ENCODE results near the gene R3HCC1L.
A peak's percentile ranks its signal among the peaks of the same experiment; 100 is the strongest.
"Not testable (repeated sequence)": the region's sequence is repeated elsewhere in the genome, so short reads cannot be mapped to it uniquely, and the experiment has no call there.

The R3HCC1L gene

DNA sequence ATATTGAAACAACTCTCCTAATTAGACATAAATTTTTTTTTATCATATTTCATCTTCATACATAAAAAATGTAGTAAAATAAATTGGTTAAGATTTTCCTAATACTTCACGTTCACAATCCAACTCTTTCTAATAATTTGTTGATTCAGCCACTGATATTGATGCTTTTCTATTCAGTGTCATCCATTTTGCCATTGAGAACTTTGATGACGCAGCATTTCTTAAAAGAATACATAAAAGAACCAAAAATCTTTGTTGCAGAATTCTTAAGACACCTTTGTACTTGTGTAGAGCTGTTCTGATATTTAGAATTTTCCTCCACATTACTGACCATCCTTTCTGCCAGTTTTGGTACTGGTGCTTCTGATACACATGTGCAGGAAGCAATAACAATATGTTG lies 80.9 kb downstream of the R3HCC1L start:
- DNase-seq (ENCODE audit: insufficient read length, low spot score): no peak
- TF ChIP-seq TAF1 (IDR thresholded peaks at IDR 0.05; ENCODE audit: low read depth, low read length) (no peak), POLR2A (IDR thresholded peaks at IDR 0.05; ENCODE audit: low read depth, low read length) (no peak)
- no peak for FAIRE-seq

DNA sequence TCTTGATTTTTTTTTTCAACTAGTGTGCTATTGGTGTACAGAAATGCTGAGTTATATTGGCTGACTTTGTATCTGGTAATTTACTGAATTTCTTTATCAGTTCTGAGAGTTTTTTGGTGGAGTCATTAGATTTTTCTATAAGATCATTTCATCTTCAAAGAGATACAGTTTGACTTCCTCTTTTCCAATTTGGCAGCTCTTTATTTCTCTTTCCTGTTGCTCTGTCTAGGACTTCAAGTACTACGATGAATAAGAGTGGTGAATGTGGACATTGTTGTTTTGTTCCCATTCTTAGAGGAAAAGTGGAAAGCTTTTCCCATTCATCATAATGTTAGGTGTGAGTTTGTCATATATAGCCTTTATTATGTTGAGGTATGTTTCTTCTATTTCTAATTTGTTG lies 83.3 kb downstream of the R3HCC1L start:
- TF ChIP-seq POLR2A (IDR thresholded peaks at IDR 0.05; ENCODE audit: low read depth, low read length) (no peak), SPI1 (IDR thresholded peaks at IDR 0.05; ENCODE audit: low read depth, low read length) (peak; percentile 58)
- FAIRE-seq (no peak), DNase-seq (ENCODE audit: insufficient read length, low spot score) (no peak)

DNA sequence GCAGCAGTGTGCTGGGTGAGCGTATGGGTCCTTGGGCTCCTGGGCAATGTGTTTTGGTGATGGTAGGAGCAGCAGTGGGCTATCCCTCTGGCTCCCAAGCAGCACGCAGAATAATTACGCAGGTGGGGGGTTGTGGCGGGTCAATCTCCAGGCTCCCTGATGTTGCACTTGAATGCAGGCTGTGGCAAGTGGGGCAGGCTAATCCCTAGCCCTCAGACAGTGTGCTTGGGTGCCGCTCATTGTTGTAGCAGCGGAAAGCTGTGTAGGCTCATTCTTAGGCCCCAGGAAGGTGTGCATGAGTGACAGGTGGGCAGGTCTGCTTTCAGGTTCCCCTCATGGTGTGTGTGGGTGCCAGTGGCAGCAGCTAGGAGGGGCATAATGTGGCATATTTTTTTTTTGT lies 89.4 kb downstream of the R3HCC1L start:
- TF ChIP-seq PAX5 (IDR thresholded peaks at IDR 0.05; ENCODE audit: insufficient read depth, low read length, severe bottlenecking) (no peak), TAF1 (IDR thresholded peaks at IDR 0.05; ENCODE audit: low read depth, low read length) (no peak), SPI1 (IDR thresholded peaks at IDR 0.05; ENCODE audit: low read depth, low read length) (no peak), POU2F2 (IDR thresholded peaks at IDR 0.05; ENCODE audit: low read depth, low read length) (no peak), POLR2AphosphoS5 (IDR thresholded peaks at IDR 0.05; ENCODE audit: low read depth, low read length) (no peak), POLR2A (IDR thresholded peaks at IDR 0.05; ENCODE audit: low read depth, low read length) (no peak)
- DNase-seq (ENCODE audit: insufficient read length, low spot score): no peak
- FAIRE-seq: no peak

DNA sequence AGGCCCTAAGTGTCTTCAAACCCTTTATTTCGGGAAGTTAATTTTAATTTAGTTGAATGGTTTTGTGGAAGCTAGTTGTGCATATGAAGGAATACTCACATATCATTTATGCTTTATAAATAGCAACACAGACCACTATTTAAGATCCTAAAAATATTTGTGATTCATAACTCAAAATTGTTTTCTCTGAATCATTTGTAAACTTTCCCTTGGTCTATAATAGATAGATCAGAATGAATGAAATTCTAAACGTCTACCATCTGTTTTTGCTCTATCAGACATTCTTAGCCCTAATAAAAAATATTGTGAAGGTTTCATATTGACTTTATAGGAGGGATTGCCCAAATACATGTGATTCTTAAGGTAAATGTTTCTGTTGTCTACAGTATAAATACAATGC lies 90.1 kb downstream of the R3HCC1L start:
- TF ChIP-seq TAF1 (IDR thresholded peaks at IDR 0.05; ENCODE audit: low read depth, low read length): no peak
- DNase-seq (ENCODE audit: insufficient read length, low spot score): no peak
- no peak for FAIRE-seq

DNA sequence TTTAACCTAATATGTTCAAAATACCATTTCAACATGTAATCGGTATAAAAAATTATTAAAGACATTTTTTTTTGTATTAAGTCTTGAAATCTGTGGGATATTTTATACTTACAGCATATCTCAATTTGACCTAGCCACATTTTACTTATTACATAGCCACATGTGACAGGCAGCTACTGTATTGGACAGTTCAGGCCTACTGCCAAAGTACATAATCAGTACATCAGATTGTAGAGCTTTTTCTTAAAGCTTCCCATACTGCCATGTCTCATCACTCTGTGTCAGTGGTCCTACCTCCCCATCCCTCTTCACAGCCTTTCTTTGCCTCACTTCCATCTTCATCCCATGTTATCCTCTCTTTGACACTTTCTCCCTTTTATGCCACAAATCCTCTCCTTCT lies 90.5 kb downstream of the R3HCC1L start:
- TF ChIP-seq POLR2A (IDR thresholded peaks at IDR 0.05; ENCODE audit: low read depth, low read length): no peak
- TF ChIP-seq POLR2AphosphoS5 (IDR thresholded peaks at IDR 0.05; ENCODE audit: low read depth, low read length): no peak
- no peak for TF ChIP-seq TAF1 (IDR thresholded peaks at IDR 0.05; ENCODE audit: low read depth, low read length)
- TF ChIP-seq SPI1 (IDR thresholded peaks at IDR 0.05; ENCODE audit: low read depth, low read length): no peak
- TF ChIP-seq PAX5 (IDR thresholded peaks at IDR 0.05; ENCODE audit: insufficient read depth, low read length, severe bottlenecking): no peak
- TF ChIP-seq POU2F2 (IDR thresholded peaks at IDR 0.05; ENCODE audit: low read depth, low read length): no peak
- FAIRE-seq: no peak
- no peak for DNase-seq (ENCODE audit: insufficient read length, low spot score)

DNA sequence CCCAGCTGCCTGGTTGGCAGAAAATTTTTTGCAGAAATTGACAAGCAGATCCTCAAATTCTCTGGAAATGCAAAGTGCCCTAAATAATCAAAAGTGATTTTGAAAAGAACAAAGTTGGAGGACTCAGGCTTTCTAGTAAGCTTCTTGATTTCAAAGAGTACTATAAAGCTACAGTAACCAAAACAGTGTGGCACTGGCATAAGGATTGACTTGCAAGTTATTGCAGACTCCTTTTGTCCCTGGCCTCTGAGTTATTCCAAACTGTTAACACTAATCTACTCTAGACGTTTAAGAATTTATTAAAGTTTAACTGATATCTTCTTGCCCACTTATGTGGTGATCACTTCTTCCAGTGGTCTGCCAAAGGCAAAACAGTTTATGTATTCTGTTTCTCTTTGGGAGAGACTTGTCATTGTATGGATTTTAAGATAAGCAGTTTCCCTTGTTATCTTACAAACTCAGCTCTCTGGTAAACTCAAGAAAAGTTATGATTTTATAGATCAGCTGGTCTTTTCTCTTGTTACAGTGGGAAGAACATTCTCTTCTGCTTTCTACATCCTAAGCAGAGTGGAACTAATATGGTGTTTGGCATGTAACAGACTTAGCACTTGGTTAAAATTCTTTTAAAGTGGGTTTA lies 92.2 kb downstream of the R3HCC1L start:
- DNase-seq (ENCODE audit: insufficient read length, low spot score) (no peak), FAIRE-seq (no peak)
- TF ChIP-seq POU2F2 (IDR thresholded peaks at IDR 0.05; ENCODE audit: low read depth, low read length) (no peak), POLR2A (IDR thresholded peaks at IDR 0.05; ENCODE audit: low read depth, low read length) (no peak), SPI1 (IDR thresholded peaks at IDR 0.05; ENCODE audit: low read depth, low read length) (no peak), PAX5 (IDR thresholded peaks at IDR 0.05; ENCODE audit: insufficient read depth, low read length, severe bottlenecking) (no peak)

DNA sequence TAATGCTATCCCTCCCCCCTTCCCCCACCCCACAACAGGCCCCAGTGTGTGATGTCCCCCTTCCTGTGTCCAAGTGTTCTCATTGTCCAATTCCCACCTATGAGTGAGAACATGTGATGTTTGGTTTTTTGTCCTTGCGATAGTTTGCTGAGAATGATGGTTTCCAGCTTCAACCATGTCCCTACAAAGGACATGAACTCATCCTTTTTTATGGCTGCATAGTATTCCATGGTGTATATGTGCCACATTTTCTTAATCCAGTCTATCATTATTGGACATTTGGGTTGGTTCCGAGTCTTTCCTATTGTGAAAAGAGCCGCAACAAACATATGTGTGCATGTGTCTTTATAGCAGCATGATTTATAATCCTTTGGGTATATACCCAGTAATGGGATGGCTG lies 93.3 kb downstream of the R3HCC1L start:
- not testable (repeated sequence) for DNase-seq (ENCODE audit: insufficient read length, low spot score); FAIRE-seq

DNA sequence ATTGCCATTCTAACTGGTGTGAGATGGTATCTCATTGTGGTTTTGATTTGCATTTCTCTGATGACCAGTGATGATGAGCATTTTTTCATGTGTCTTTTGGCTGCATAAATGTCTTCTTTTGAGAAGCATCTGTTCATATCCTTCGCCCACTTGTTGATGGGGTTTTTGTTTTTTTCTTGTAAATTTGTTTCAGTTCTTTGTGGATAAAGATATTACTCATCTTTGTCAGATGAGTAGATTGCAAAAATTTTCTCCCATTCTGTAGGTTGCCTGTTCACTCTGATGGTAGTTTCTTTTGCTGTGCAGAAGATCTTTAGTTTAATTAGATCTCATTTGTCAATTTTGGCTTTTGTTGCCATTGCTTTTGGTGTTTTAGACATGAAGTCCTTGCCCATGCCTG lies 93.8 kb downstream of the R3HCC1L start:
- not testable (repeated sequence) for FAIRE-seq; DNase-seq (ENCODE audit: insufficient read length, low spot score)

DNA sequence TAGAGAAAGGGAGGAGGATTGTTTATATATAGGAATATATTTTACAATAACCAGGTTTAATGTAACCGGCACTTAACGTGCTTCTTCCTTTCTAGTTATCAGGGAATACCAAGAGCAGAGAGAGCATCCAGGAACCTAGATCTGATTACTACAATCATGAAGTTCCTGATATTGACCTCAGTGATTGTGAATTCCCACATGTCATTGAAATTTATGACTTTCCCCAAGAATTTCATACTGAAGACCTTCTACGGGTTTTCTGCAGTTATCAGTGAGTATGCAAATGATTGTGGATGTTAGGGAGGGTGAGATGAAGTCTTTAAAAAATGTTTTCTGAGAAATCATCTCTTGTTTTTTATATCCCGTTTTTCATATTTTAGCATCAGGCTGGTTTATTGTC lies 97.0 kb downstream of the R3HCC1L start:
- no peak for FAIRE-seq
- DNase-seq (ENCODE audit: insufficient read length, low spot score): no peak
- TF ChIP-seq POLR2AphosphoS5 (IDR thresholded peaks at IDR 0.05; ENCODE audit: low read depth, low read length): no peak
- TF ChIP-seq POLR2A (IDR thresholded peaks at IDR 0.05; ENCODE audit: low read depth, low read length): no peak
- no peak for TF ChIP-seq PAX5 (IDR thresholded peaks at IDR 0.05; ENCODE audit: insufficient read depth, low read length, severe bottlenecking)
- no peak for TF ChIP-seq POU2F2 (IDR thresholded peaks at IDR 0.05; ENCODE audit: low read depth, low read length)
- no peak for TF ChIP-seq SPI1 (IDR thresholded peaks at IDR 0.05; ENCODE audit: low read depth, low read length)
- TF ChIP-seq TAF1 (IDR thresholded peaks at IDR 0.05; ENCODE audit: low read depth, low read length): no peak

DNA sequence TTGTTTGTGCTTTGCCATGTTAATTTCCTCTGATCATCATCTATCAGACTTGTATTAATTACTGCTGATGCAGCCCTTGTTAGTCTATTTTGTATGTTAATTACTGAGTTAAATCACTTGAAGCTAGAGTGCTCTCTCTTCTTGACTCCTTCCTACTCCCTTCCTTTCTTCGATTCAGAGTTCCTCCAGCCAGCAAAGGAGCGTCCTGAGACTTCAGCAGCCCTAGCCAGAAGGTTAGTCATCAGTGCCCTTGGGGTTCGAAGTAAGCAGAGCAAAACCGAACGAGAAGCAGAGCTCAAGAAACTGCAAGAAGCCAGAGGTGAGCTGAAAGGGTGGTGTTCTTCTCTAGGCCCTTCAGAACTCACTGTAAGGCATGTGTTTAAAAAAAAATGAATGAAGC lies 101.4 kb downstream of the R3HCC1L start:
- DNase-seq (ENCODE audit: insufficient read length, low spot score) (no peak), FAIRE-seq (no peak)
- no peak for TF ChIP-seq SPI1 (IDR thresholded peaks at IDR 0.05; ENCODE audit: low read depth, low read length)
- no peak for TF ChIP-seq POU2F2 (IDR thresholded peaks at IDR 0.05; ENCODE audit: low read depth, low read length)
- TF ChIP-seq TAF1 (IDR thresholded peaks at IDR 0.05; ENCODE audit: low read depth, low read length): no peak
- TF ChIP-seq PAX5 (IDR thresholded peaks at IDR 0.05; ENCODE audit: insufficient read depth, low read length, severe bottlenecking): no peak
- no peak for TF ChIP-seq POLR2AphosphoS5 (IDR thresholded peaks at IDR 0.05; ENCODE audit: low read depth, low read length)
- no peak for TF ChIP-seq POLR2A (IDR thresholded peaks at IDR 0.05; ENCODE audit: low read depth, low read length)

DNA sequence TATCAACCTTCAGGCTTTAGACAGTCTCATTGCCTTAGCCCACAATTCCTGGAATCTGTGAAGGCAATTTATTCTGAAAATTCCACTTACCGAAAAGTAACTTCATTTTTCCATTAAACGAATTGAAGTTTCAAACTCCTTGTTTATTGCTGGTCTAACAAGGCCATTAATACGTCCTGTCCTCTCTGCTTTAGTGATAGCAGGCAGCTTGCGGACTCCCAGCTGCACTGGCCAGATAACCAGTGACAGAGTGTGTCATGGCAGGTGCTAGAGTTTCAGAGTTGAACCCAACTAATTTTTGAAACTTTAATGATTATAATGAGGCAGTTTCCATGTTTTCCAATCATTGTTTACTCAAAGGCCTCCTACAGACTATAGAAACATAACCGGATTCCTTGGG lies 102.4 kb downstream of the R3HCC1L start:
- TF ChIP-seq POU2F2 (IDR thresholded peaks at IDR 0.05; ENCODE audit: low read depth, low read length): no peak
- no peak for TF ChIP-seq SPI1 (IDR thresholded peaks at IDR 0.05; ENCODE audit: low read depth, low read length)
- TF ChIP-seq PAX5 (IDR thresholded peaks at IDR 0.05; ENCODE audit: insufficient read depth, low read length, severe bottlenecking): no peak
- no peak for TF ChIP-seq POLR2A (IDR thresholded peaks at IDR 0.05; ENCODE audit: low read depth, low read length)
- TF ChIP-seq POLR2AphosphoS5 (IDR thresholded peaks at IDR 0.05; ENCODE audit: low read depth, low read length): no peak
- TF ChIP-seq TAF1 (IDR thresholded peaks at IDR 0.05; ENCODE audit: low read depth, low read length): no peak
- no peak for FAIRE-seq
- DNase-seq (ENCODE audit: insufficient read length, low spot score): no peak

Data from GM12891 (cell line).